RWPE1 (cell line): ENCODE results near the gene EQTN.

Source experiments
- CTCF ChIA-PET: fragments of 350-600 bp; sonication (Branson Sonifier 250); formaldehyde crosslinking; extraction: SDS; loops from one replicate; lab custom pipeline; 2021; lab: Yijun Ruan, JAX
- POLR2A ChIA-PET: fragments of 400-600 bp; formaldehyde crosslinking; extraction: SDS; loops from one replicate; lab custom pipeline; 2020; ENCODE audit warnings: antibody characterized with exemption; ENCODE audit not compliant: low non-redundant PET; lab: Yijun Ruan, JAX
- DNase-seq: peaks from one replicate; pipeline ENCODE4 v3.0.0; 2012; ENCODE audit warnings: low spot score
- H3K27ac ChIP-seq: fragments of 450-650 bp; 2 replicates; pipeline ENCODE4 v1.5.1; 2017
- CTCF ChIP-seq: fragments of 450-650 bp; conservative IDR thresholded peaks from 2 replicates; pipeline ENCODE4 v1.5.1; 2017; ENCODE audit warnings: low read depth, mild to moderate bottlenecking

The EQTN gene

GRCh38 chr9:27297050-27297449 lies at the start of gene EQTN:
TSS of gene EQTN (minus strand) at chr9:27297150. CDS start at chr9:27297055, 95 bp downstream.
- no peak within 1 kb of the TSS for H3K27ac ChIP-seq
- DNase-seq = no peak
- ChIA-PET POLR2A (no interaction called here), CTCF (no interaction called here)
- TF ChIP-seq CTCF = no peak

GRCh38 chr9:27344776-27345175 lies 47.8 kb upstream of the EQTN start:
- ChIA-PET CTCF (no interaction called here), POLR2A (no interaction called here)
- no peak for DNase-seq
- H3K27ac ChIP-seq = no peak overlapping the region
- TF ChIP-seq CTCF = no peak

GRCh38 chr9:27341545-27342294 lies 44.8 kb upstream of the EQTN start:
- TF ChIP-seq CTCF = no peak
- CTCF ChIA-PET = interaction anchor here (1.2 kb wide), 1 partner anchor 8 kb away, joined by 5 read pairs; no protein-coding TSS in a partner anchor
- DNase-seq = no peak
- POLR2A ChIA-PET = no interaction called here
- no peak overlapping the region for H3K27ac ChIP-seq

- ChIA-PET CTCF (interaction anchor here (0.5 to 1.6 kb wide), 3 partner anchors 8 to 581 kb away, joined by 3 to 5 read pairs (median 5); partner anchors contain the start of gene MOB3B), POLR2A (no interaction called here)
- no peak overlapping the region for H3K27ac ChIP-seq
- DNase-seq = no peak
- no peak for TF ChIP-seq CTCF
These were observed 44.1 kb upstream of the EQTN start for GRCh38 chr9:27340961-27341511.

- TF ChIP-seq CTCF = no peak
- ChIA-PET POLR2A (no interaction called here), CTCF (interaction anchor here (0.6 to 1.6 kb wide), 2 partner anchors 189 to 1834 kb away, joined by 3 to 5 read pairs; partner anchors contain the start of gene MOB3B)
- no peak overlapping the region for H3K27ac ChIP-seq
- no peak for DNase-seq
These were observed 43.3 kb upstream of the EQTN start for GRCh38 chr9:27340285-27340674.

GRCh38 chr9:27339661-27340284 lies 42.8 kb upstream of the EQTN start:
- POLR2A ChIA-PET = no interaction called here
- CTCF ChIA-PET = interaction anchor here (0.6 to 1.6 kb wide), 2 partner anchors 190 to 1834 kb away, joined by 3 to 5 read pairs; partner anchors contain the start of gene MOB3B
- H3K27ac ChIP-seq = no peak overlapping the region
- no peak for DNase-seq
- no peak for TF ChIP-seq CTCF
